ENCODE data around the gene SLC24A3.

The SLC24A3 gene

GRCh38 chr20:19431906-19432305 lies 219.5 kb downstream of the SLC24A3 start:
- no peak for DNase-seq

GRCh38 chr20:19433371-19434350 lies 221.2 kb downstream of the SLC24A3 start:
- DNase-seq = no peak

GRCh38 chr20:19435316-19435715 lies 222.9 kb downstream of the SLC24A3 start:
- DNase-seq = no peak

GRCh38 chr20:19435821-19436220 lies 223.4 kb downstream of the SLC24A3 start:
- DNase-seq = no peak

GRCh38 chr20:19438488-19438887 lies 226.0 kb downstream of the SLC24A3 start:
- no peak for DNase-seq

GRCh38 chr20:19440660-19441527 lies 228.5 kb downstream of the SLC24A3 start:
- DNase-seq = no peak

GRCh38 chr20:19446246-19446645 lies 233.8 kb downstream of the SLC24A3 start:
- no peak for DNase-seq

- DNase-seq = no peak
These were observed 236.2 kb downstream of the SLC24A3 start for GRCh38 chr20:19448632-19449031.

GRCh38 chr20:19449051-19449450 lies 236.6 kb downstream of the SLC24A3 start:
- DNase-seq = no peak

- DNase-seq = no peak
These were observed 238.9 kb downstream of the SLC24A3 start for GRCh38 chr20:19451231-19451922.

GRCh38 chr20:19451923-19452295 lies 239.5 kb downstream of the SLC24A3 start:
- DNase-seq = no peak

- DNase-seq = no peak
These were observed 241.0 kb downstream of the SLC24A3 start for GRCh38 chr20:19453410-19453809.

GRCh38 chr20:19453862-19454261 lies 241.4 kb downstream of the SLC24A3 start:
- DNase-seq = peak; percentile 26

- DNase-seq = no peak
These were observed 244.4 kb downstream of the SLC24A3 start for GRCh38 chr20:19456595-19457395.

GRCh38 chr20:19457611-19458010 lies 245.2 kb downstream of the SLC24A3 start:
- no peak for DNase-seq

- DNase-seq = no peak
These were observed 247.9 kb downstream of the SLC24A3 start for GRCh38 chr20:19460386-19460785.

GRCh38 chr20:19462491-19462890 lies 250.0 kb downstream of the SLC24A3 start:
- no peak for DNase-seq

- no peak for DNase-seq
These were observed 251.2 kb downstream of the SLC24A3 start for GRCh38 chr20:19463597-19463996.

- DNase-seq = no peak
These were observed 253.1 kb downstream of the SLC24A3 start for GRCh38 chr20:19465536-19465935.

- DNase-seq = no peak
These were observed 253.9 kb downstream of the SLC24A3 start for GRCh38 chr20:19466206-19466928.

- no peak for DNase-seq
These were observed 260.9 kb downstream of the SLC24A3 start for GRCh38 chr20:19473216-19473921.

All from NCI-H2227 treated with DMSO at 0.1 percent for 48 hours (cell line).